Stimulated activated CD8-positive, alpha-beta memory T cell treated with anti-CD3 and anti-CD28 coated beads, Interleukin-4, amount 100 ng/mL, for 4 hours (primary cell): ENCODE data around the gene WASHC2A.
"Not testable (repeated sequence)": the region's sequence is repeated elsewhere in the genome, so short reads cannot be mapped to it uniquely, and the experiment has no call there.

Experiments used
- DNase-seq, 2 donors: peaks; one replicate each; pipeline ENCODE4 v3.0.0-alpha.2; 2020; ENCODE audit warnings: low read depth in 2 of 2, low spot score in 1 of 2

The WASHC2A gene

DNA sequence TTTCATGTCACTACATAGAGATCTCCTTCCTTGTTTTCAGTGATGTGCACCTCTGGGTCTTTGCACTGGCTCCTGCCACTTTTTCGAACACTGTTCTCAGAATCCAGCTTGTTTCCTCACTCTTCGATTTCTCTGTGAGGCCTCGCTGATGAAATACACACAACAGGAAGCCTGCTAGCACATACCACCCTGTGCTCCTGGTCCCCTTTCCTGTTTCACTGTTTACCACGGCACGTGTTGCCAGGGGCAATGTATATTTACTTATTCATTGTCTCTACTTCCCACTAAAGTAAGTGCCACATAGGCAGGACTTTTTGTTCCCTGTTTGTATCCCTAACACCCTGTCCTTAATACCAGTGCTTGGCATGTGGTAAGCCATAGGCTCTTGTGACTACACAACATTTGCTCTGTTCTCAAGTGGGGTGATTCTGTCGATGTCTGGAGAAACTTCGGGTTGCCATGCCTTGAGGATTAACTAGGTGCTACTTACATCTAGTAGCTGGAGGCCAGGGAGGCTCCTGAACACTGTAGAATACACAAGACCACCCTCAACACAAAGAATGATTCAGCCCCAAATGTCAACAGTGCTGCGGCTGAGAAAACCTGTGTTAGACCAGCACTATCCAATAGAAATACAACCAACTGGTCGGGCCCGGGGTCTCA, 75.9 kb downstream of the WASHC2A start:
- not testable (repeated sequence) for DNase-seq

DNA sequence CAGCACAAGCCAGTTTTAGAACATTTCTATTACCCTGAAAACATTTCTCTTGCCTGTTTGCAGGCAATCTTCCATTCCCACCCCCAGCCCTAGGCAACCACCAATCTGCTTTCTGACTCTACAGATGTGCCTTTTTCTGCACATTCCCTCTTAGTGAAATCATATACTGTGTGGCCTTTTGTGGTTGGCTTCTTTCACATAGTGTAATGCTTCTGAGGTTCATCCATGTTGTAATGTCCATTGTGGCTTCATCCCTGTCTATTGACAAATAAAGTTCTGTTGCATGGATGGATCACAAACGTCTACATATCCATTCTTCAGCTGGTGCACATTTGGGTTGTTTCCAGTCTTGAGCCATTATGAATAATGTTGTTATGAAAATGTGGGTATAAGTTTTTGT, 77.8 kb downstream of the WASHC2A start:
- DNase-seq: not testable (repeated sequence)

DNA sequence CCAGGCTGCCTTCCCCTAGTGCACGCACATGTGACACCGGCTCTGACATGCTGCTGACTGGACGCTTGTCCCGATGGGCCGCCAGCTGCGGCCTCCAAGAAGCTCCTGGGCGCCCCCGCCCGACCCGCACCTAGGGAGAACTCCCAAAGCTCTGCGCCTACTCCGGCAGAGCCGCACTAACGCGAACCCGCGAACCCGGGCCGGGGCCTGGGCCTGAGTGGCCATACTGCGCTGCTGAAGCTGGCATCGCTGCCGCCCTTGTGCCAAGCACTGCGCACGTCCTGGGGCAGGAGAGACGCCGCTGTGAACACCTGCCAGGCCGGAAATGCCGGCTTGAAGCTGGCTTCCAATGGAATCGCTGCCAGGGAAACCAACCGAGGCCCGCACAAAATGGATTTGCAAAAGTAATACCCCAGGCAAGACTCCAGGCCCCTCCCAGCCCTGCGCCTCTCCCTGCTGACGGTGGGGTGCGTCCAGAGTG, 85.1 kb downstream of the WASHC2A start:
- DNase-seq: no peak

- DNase-seq: not testable (repeated sequence)
These were observed 90.1 kb downstream of the WASHC2A start for GRCh38 chr10:50157868-50158267.

GRCh38 chr10:50159856-50160255, 92.1 kb downstream of the WASHC2A start:
- not testable (repeated sequence) for DNase-seq

- DNase-seq: not testable (repeated sequence)
These were observed 97.3 kb downstream of the WASHC2A start for GRCh38 chr10:50165038-50165437.

GRCh38 chr10:50167833-50168232, 100.1 kb downstream of the WASHC2A start:
- DNase-seq: not testable (repeated sequence)

- not testable (repeated sequence) for DNase-seq
These were observed 101.8 kb downstream of the WASHC2A start for GRCh38 chr10:50169506-50169905.

GRCh38 chr10:50174788-50175525, 107.2 kb downstream of the WASHC2A start:
- DNase-seq: not testable (repeated sequence)
